Measurements from ENCODE around the gene TARS3. TPM values are rescaled to one million over a fixed set of nuclear protein-coding genes. Genes with fewer than 3 reads are reported as not detected.

Gene TARS3
- total RNA-seq, 1 experiment from 2014 or later = 14.1 TPM

- Histone ChIP-seq H3K4ac (ENCODE audit: low read depth, low read length) (no peak overlapping the region), H3K56ac (ENCODE audit: insufficient read length, low read depth, low read length) (no peak overlapping the region), H4K91ac (ENCODE audit: insufficient read length, low read depth, low read length) (no peak overlapping the region), H3K27ac (ENCODE audit: insufficient read length, low read depth, low read length) (no peak overlapping the region), H3K79me1 (ENCODE audit: insufficient read depth, low read depth, low read length, poor library complexity, severe bottlenecking) (no peaks in the 10 kb centered on the region), H3K79me2 (ENCODE audit: insufficient read depth, low read length) (no peaks in the 10 kb centered on the region), H4K20me1 (ENCODE audit: control insufficient read depth, insufficient read depth, insufficient read length) (no peaks in the 10 kb centered on the region), H2BK15ac (ENCODE audit: low read depth, low read length) (no peak overlapping the region), H2BK12ac (ENCODE audit: insufficient read length, low read depth, low read length) (no peak overlapping the region), H3K4me1 (ENCODE audit: insufficient read depth, low read length) (no peaks in the 10 kb centered on the region), H3K23ac (ENCODE audit: insufficient read length, low read depth, low read length) (no peak overlapping the region), H2AK5ac (ENCODE audit: insufficient read length, low read length) (no peak overlapping the region), H2BK120ac (ENCODE audit: low read depth, low read length, poor library complexity, severe bottlenecking) (no peak overlapping the region), H2BK20ac (ENCODE audit: low read depth, low read length, poor library complexity, severe bottlenecking) (no peak overlapping the region), H3K9me3 (ENCODE audit: control insufficient read depth, low read depth, low read length) (no peaks in the 10 kb centered on the region), H2BK5ac (ENCODE audit: insufficient read length, low read length) (no peak overlapping the region), H3K23me2 (ENCODE audit: insufficient read length, low read depth, low read length, poor library complexity, severe bottlenecking) (no peaks in the 10 kb centered on the region), H3K14ac (ENCODE audit: insufficient read depth, low read length) (no peak overlapping the region), H4K5ac (ENCODE audit: insufficient read length, low read depth, low read length) (no peak overlapping the region), H3K27me3 (ENCODE audit: insufficient read depth, low read length) (no peaks in the 10 kb centered on the region), H3T11ph (ENCODE audit: low read length) (no peak overlapping the region), H2AFZ (ENCODE audit: low read length) (no peak overlapping the region), H3K4me2 (ENCODE audit: insufficient read depth, insufficient read length, low read length) (no peak overlapping the region), H4K8ac (replicated peaks; ENCODE audit: insufficient read length, low read depth, low read length) (no peak overlapping the region), H3K9ac (ENCODE audit: extremely low read depth, insufficient read length, low read length) (no peak overlapping the region), H3K18ac (ENCODE audit: insufficient read length, low read depth, low read length) (no peak overlapping the region)
- no peaks in the 10 kb centered on the region for H3K9me3 Mint-ChIP-seq
- no peak overlapping the region for H3K27ac Mint-ChIP-seq
- no CpG with 5 or more reads among the region's 1 CpG for WGBS (ENCODE audit: extremely low coverage, insufficient read length, low lambda C conversion rate)
- DNase-seq = no peak
- no peaks in the 10 kb centered on the region for H3K4me1 Mint-ChIP-seq
- peaks cover 0 to 21% (median 0%) of the 10 kb centered on the region in 3 experiments; a peak in 2 of 7 replicates for H3K36me3 Mint-ChIP-seq (ENCODE audit: insufficient read depth in 1 of 3, low read depth in 3 of 3)
- H3K27me3 Mint-ChIP-seq (ENCODE audit: low read depth) = no peaks in the 10 kb centered on the region
- no peak overlapping the region for H3K4me3 Mint-ChIP-seq
- TF ChIP-seq CTCF (conservative IDR thresholded peaks at IDR 0.05) = no peak
These were observed 39.9 kb downstream of the TARS3 start for GRCh38 chr15:101684384-101684783.
